Measurements from ENCODE around the gene SLC30A1.

Gene SLC30A1

GRCh38 chr1:211607754-211608473 is 29.0 kb upstream of the SLC30A1 start:
- DNase-seq (ENCODE audit: low spot score) = no peak

GRCh38 chr1:211606914-211607753 is 28.2 kb upstream of the SLC30A1 start:
- DNase-seq (ENCODE audit: low spot score) = no peak

DNA sequence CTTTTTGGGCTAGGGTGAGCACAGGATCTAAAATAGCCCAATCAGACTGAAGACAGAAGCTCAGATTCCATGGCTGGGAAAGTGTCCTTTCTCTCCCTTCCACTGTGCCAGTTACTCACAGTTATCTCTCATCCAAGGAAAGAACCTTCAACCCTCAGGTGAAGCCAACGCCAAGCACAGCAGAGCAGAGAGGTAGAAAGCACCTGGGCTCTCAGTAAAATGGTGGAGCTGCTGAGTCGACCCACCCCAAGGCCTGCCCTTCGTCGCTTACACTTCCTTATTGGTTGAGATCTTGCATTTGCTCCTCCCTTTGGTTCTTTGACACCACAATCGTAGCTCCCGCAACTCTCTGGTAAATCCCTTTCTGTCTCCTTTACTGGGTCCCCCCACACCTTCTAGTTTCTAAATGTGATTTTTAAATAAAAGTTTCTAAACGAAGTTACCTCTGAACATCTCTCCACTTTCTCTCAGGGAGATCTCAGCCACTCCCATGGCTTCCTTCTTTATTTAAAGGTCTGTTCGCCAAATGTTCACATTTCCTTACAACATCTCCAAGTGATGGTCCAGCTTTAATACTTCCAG is 27.5 kb upstream of the SLC30A1 start:
- DNase-seq (ENCODE audit: low spot score) = no peak

- no peak for DNase-seq (ENCODE audit: low spot score)
These were observed 26.8 kb upstream of the SLC30A1 start for GRCh38 chr1:211605603-211606331.

DNA sequence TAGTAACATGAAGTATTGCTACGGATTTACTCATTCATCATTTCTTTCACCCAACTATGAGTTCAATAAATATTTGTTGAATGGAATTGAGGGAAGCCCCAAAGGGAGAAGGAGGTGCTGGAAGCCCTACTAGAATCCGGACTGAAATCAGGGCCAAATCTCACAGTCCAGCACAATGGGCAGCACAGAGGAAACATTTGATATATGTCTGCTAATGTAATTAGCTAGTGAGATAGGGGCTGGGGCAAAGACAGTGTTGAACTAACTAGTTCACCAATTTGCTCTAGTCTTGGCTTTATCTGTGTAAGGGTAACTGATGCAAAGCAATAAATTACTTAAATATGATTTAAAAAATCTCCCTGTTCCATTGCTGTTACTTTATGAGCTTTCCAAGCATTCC is 26.1 kb upstream of the SLC30A1 start:
- no peak for DNase-seq (ENCODE audit: low spot score)

DNA sequence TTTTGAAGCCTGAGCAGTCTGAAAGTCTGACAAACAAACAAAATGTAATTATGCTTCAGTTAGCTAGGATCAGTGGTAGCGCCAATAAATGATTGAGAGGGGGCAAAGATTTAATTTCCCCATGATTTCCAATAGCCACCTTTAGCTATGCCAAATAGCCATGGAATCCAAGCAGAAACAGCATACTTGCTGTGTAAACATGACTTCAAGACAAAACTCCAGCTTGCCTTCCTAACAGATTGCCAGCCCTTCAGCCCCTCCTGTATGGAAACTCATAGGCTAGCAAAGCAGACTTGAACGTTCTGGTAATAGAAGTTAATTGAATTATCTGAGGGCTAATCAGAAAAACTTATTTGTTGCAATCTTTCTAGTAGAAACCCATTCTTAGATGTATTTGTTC is 25.6 kb upstream of the SLC30A1 start:
- no peak for DNase-seq (ENCODE audit: low spot score)

DNA sequence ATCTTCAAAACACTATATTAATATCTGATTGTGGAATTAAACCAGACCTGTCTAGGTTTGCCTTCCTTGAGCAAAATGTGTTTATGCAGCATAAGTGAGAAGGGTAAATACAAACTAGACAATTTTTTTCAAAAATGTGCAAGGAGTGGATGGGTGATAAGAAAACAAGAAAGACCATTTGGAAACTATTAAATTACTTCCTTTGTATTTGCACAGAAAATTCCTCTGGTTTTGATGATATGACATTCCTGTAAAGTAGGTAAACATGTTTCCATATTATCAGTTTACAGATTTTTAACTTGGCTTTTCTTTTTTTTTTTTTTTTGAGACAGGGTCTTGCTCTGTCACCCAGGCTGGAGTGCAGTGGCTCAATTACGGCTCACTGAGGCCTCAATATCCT is 24.8 kb upstream of the SLC30A1 start:
- no peak for DNase-seq (ENCODE audit: low spot score)

DNA sequence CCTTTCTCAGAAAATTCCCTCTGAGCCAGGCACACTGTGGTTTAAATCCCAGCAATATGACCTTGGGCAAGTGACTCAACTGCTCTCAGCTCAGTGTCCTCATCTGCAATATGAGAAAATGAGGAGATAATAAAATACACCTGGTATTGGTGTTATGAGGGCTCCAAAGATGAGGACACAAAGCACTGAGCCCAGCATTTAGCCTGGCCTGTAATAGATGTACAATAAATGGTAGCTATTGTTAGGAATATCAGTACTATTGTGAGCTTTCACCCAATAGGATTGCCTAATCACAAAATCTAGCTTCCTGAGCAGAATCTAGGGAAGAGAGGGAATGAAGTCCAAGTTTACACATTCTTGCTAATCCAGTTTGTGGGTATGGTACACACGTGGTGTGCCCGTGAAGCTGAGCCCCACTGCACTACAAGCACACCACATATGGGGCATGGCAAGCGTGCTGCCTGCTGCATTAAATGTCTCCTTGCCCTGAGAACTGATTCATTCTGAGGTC is 24.3 kb upstream of the SLC30A1 start:
- no peak for DNase-seq (ENCODE audit: low spot score)

DNA sequence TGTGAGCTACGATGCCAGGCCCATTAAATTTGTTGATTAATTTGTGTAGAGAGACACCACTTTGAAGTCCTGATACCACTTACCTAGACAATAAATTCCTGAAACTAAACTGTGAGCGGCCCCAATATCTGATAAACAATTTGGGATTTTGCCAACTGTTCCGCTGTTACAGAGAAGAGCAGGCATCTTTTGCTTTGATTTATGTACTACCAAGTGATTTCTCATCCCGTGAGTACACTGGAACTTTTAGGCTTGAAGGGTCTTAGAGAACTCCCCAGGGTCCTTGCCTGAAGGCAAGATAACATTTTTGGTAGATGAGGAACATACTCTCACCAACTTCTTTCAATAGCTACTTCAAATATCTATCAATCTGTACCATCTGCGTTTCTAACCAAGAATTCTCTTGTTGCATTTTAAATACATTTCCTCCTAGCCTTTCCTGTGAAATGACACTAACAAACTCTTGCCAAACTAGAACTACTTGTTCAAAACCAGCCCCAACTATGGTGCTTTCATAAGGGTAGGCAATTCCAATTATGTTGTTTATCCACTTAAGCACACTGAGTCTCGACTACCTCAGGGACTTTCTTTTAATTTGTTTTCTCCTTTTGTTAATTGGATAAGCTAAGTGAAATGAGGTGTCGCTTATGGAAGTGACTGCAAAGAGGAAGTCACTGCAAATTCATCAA is 23.2 kb upstream of the SLC30A1 start:
- no peak for DNase-seq (ENCODE audit: low spot score)

GRCh38 chr1:211601159-211601558 is 22.2 kb upstream of the SLC30A1 start:
- no peak for DNase-seq (ENCODE audit: low spot score)

GRCh38 chr1:211599250-211599649 is 20.3 kb upstream of the SLC30A1 start:
- DNase-seq (ENCODE audit: low spot score) = no peak

DNA sequence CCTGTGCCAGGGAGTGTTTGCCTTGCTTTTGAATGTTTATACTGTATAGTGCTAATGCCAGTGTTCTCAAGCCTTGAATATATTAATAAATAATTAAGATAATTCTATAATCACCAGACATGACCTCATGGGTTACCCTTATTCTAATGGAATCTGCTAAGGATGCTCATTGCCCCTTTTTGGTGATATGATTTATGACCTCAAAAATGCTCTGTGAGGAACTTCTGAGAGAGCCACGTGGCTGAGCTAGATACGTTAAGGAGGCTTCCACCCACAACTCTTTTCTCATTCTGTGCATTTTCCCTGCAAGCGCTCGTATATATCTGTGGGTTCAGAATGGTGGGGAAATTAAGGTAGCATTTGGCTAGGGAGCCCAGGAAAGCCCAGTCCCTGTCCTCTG is 19.6 kb upstream of the SLC30A1 start:
- DNase-seq (ENCODE audit: low spot score) = no peak

- no peak for DNase-seq (ENCODE audit: low spot score)
These were observed 17.6 kb upstream of the SLC30A1 start for GRCh38 chr1:211596418-211597181.

- DNase-seq (ENCODE audit: low spot score) = no peak
These were observed 16.5 kb upstream of the SLC30A1 start for GRCh38 chr1:211595419-211595818.

DNA sequence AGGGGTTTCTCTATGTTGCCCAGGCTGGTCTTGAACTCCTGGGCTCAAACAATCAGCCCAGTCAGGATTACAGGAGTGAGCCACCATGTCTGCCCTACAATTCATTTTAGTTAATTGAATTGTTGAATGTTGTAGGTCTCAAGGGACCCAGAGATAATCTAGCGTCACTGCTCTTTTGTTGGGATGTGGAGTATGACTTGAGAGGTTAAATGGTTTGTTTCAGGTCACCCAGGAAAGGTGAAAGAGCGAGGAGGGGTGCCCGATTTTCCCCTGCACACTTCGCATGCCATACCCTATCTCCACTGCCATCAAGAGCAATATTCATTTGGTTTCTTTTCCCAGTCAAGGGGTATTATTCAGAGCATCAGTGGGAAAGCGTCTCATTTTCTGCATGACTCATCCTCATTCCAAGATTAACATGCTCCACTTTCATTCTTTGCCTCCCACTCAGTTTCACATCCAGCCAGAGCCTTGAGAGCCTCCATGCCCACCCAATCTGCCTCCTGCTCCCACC is 13.1 kb upstream of the SLC30A1 start:
- no peak for DNase-seq (ENCODE audit: low spot score)

DNA sequence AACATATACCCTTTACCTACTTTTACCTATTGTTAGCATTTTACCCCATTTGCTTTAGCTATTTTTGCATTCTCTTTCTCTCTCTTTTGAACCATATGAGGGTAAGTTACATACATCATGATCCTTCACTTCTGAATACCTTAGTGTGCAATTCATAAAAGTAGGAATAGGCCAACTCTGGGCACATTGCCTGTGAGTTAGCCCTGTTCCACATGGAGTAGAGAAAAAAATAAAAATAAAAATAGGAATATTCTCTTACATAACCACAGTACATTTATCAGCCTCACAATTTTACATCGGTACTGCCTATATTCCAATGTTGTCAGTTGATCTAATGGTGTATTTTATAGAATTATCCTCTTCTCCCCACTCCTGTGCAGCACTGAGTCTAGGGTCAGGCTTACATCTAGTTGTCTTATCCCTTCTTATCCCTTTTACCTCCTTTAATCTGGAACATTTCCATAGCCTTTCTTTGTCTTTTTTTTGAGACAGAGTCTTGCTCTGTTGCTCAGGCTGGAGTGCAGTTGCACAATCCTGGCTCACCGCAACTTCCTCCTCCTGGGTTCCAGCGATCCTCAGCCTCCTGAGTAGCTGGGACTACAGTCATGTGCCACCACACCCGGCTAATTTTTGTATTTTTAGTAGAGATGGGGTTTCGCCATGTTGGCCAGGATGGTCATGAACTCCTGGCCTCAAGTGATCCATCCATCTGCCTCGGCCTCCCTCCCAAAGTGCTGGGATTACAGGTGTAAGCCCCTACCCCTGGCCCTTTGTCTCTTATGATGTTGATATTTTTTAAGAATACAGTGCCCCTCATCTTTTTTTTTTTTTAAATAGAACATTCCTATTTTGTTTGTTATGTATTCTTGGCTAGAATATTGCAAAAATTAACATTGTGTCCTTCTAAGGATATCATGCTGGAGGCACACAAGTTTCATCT is 11.1 kb upstream of the SLC30A1 start:
- DNase-seq (ENCODE audit: low spot score) = no peak

- DNase-seq (ENCODE audit: low spot score) = no peak
These were observed 9.8 kb upstream of the SLC30A1 start for GRCh38 chr1:211588711-211589110.

DNA sequence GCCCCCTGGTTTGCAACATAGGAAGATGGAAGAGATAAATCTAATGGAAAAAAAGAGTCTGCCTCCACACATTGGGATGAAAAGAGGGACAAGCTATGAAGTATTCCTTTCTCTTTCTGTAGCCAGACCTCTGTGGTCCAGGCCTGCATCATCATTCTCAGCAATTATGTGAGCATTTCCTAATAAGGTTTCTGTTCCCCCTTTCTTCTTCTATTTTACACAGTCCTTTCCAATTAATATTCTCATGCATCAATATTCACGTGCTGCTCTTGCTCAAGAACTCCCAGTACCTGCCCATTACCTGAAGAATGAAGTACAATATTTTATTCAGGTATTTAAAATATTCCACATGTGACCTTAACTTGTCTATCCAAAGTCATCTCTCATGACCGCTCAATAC is 8.2 kb upstream of the SLC30A1 start:
- no peak for DNase-seq (ENCODE audit: low spot score)

DNA sequence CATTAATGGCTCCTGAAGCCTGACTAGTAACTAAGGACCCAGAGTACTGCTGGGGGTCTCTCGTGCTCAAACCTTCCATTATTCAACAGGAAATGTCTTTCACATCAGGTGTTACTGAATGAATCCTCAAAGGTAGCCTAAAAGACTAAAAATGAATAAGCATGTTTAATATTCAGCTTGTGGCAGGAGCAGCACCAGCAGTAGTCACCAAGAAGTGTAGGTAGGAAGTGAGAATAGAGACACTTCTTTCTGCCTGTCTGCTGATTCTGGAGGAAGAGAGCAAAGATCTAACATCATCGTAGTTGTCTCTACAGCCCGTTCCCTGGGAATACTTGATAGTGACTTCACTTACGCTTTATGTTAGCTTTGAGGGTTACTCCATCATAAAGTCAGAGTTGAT is 7.6 kb upstream of the SLC30A1 start:
- no peak for DNase-seq (ENCODE audit: low spot score)
